Vagina (tissue), 2 donors: ENCODE data around the gene NCBP3. TPM values are rescaled to one million over a fixed set of nuclear protein-coding genes. Genes with fewer than 3 reads are reported as not detected.

Source experiments
- DNase-seq, 2 donors: peaks; one replicate each; pipeline ENCODE4 v3.0.0-alpha.2; 2017; ENCODE audit errors: extremely low spot score in 2 of 2
- H3K27ac ChIP-seq: fragments of 200-600 bp; sonication (generic); one replicate; pipeline ENCODE4 v1.5.1; 2019
- H3K27me3 ChIP-seq: fragments of 200-600 bp; sonication (generic); one replicate; pipeline ENCODE4 v1.5.1; 2019
- H3K36me3 ChIP-seq, 2 donors: fragments of 200-600 bp; sonication (generic); one replicate each; pipeline ENCODE4 v1.5.1; 2017 to 2019
- H3K4me1 ChIP-seq: fragments of 200-600 bp; sonication (generic); one replicate; pipeline ENCODE4 v1.5.1; 2019
- H3K4me3 ChIP-seq, 2 donors: fragments of 200-600 bp; sonication (generic); 1 replicate in 1 of 2; 2 replicates in 1 of 2; pipeline ENCODE4 v1.5.1; 2016 to 2019
- H3K9me3 ChIP-seq: fragments of 200-600 bp; sonication (generic); one replicate; pipeline ENCODE4 v1.5.1; 2019
- POLR2A ChIP-seq, 2 donors: fragments of 450-650 bp; IDR thresholded peaks; one replicate each; pipeline ENCODE4 v1.6.1; 2017; ENCODE audit warnings: antibody characterized with exemption in 2 of 2, mild to moderate bottlenecking in 2 of 2, moderate library complexity in 2 of 2
- POLR2AphosphoS5 ChIP-seq, 2 donors: sonication (generic); formaldehyde crosslinking; IDR thresholded peaks; one replicate each; pipeline ENCODE4 v1.9.0; 2017; ENCODE audit warnings: antibody characterized with exemption in 2 of 2, mild to moderate bottlenecking in 2 of 2, low read depth in 1 of 2; ENCODE audit not compliant: insufficient read depth in 1 of 2
- intact Hi-C: fragments of 100-400 bp; cut with DNase I; formaldehyde crosslinking; loops from one replicate; pipeline ENCODE4 v1.15.1; 2023
- total RNA-seq: library from RNA; depleted of rRNA; stranded (reverse); fragments of >200 nt; gene quantifications from one replicate; pipeline ENCODE4 v1.2.3, GENCODE V29; 2016
- TF ChIP-seq, protein P1 (sequence below), 3 experiments: fragments of 450-650 bp in 2 of 3; fragments of 200-600 bp in 1 of 3; sonication (generic) in 1 of 3; IDR thresholded peaks; one replicate each; pipeline ENCODE4 v1.5.1; 2017 to 2019; ENCODE audit warnings: antibody characterized with exemption in 3 of 3, mild to moderate bottlenecking in 2 of 3, moderate library complexity in 2 of 3

NCBP3 gene
- total RNA-seq, 1 donor from 2014 or later = 20.6 TPM

DNA sequence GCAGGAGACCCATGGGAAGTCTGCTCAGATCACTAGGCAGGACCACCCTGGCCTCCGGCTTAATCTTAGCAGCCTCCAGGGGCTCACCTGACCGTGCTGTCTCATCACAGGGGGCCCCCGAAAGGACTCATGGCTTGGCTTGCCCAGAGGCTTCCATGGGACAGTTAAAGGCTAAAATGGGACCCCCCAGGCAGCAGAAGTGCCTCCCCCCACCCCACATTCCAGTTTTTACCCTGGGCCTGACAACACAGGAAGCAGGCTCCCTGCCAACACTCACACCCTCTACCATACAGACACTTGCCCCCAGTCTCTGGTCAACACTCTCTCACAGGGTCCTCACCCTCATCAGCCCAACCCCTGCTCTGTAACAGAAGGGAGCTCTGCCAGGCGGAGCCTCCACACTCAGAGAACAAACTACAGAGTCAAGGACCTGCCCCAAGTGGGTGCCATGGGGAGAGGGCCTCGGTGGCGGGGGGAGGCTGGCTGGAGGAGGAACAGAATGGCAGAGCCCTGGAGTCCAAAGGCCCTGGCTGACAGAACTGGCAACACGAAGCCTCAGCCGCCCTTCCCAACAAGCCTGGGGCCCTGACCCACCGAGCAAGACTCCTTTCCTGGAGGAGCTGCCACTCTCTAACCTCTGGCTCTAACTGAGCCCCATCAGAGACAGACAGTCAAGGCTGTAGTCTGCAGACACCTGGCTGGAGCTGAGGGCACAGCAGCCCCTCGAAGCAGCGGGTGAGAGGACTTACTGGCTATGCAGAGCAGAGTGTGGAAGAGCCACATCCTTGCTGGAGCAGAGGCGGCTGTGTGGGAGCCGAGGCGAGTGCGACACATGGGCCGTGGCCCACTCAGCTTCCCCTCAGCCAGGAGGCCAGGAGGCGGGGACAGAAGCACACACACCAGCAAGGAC is 45.4 kb downstream of the NCBP3 start, which contains the start of gene ITGAE:
ITGAE (minus strand) TSS at position 827 of the 910 bp plus-strand sequence; CDS start at position 783, 44 bp downstream.
- H3K36me3 ChIP-seq = no peaks in the 10 kb centered on the region
- H3K4me3 ChIP-seq = no peak within 1 kb of the TSS
- TF ChIP-seq POLR2AphosphoS5 (IDR thresholded peaks at IDR 0.05; ENCODE audit: insufficient read depth in 1 of 2, low read depth in 1 of 2) (no peak), POLR2A (IDR thresholded peaks at IDR 0.05) (no peak)
- TF ChIP-seq, protein P1, sequence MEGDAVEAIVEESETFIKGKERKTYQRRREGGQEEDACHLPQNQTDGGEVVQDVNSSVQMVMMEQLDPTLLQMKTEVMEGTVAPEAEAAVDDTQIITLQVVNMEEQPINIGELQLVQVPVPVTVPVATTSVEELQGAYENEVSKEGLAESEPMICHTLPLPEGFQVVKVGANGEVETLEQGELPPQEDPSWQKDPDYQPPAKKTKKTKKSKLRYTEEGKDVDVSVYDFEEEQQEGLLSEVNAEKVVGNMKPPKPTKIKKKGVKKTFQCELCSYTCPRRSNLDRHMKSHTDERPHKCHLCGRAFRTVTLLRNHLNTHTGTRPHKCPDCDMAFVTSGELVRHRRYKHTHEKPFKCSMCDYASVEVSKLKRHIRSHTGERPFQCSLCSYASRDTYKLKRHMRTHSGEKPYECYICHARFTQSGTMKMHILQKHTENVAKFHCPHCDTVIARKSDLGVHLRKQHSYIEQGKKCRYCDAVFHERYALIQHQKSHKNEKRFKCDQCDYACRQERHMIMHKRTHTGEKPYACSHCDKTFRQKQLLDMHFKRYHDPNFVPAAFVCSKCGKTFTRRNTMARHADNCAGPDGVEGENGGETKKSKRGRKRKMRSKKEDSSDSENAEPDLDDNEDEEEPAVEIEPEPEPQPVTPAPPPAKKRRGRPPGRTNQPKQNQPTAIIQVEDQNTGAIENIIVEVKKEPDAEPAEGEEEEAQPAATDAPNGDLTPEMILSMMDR (IDR thresholded peaks at IDR 0.05) = no peak
- DNase-seq = no peak
- intact Hi-C loops = no loop called here
- no peaks in the 10 kb centered on the region for H3K4me1 ChIP-seq
- no peaks in the 10 kb centered on the region for H3K27me3 ChIP-seq
- H3K27ac ChIP-seq = peak within 1 kb of the TSS; percentile 67
- no peaks in the 10 kb centered on the region for H3K9me3 ChIP-seq

DNA sequence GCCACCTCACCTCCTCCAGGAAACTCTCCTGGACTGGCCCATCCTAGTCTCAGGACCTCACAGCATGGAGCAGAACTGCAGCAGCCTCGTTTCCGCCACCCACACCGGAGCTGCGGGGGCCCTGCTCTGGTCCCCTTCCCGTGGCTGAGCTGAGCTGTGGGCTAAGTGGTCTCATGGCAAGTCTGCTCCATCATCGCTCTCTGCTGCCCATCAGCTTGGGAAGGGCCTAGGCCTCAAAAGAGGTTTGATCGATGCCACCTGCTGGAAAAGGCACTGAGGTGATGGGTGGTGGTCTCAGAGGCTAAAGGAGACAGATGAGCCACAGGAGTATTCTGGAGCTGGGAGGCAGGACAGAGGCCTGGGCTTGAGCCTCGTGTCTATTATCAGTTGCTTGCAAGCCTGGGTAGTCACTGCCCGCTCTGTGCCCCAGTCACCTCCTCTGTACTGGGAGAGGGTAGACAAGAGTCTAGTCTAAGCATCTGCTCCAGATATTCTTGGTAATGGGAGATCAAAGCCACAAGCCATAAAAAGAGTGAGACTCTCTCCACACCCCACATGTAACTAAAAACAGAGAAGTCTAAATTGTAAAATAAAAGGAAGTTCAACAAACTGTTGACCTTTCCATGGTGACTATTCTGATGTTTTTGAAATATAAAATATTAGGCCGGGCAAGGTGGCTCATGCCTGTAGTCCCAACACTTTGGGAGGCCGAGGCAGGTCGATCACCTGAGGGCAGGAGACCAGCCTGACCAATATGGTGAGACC is 46.7 kb downstream of the NCBP3 start:
- TF ChIP-seq POLR2AphosphoS5 (IDR thresholded peaks at IDR 0.05; ENCODE audit: insufficient read depth in 1 of 2, low read depth in 1 of 2) (no peak), POLR2A (IDR thresholded peaks at IDR 0.05) (no peak)
- TF ChIP-seq, protein P1 (IDR thresholded peaks at IDR 0.05) = no peak
- Histone ChIP-seq H3K9me3 (no peaks in the 10 kb centered on the region), H3K27me3 (no peaks in the 10 kb centered on the region), H3K27ac (no peak overlapping the region), H3K36me3 (no peaks in the 10 kb centered on the region), H3K4me1 (no peaks in the 10 kb centered on the region), H3K4me3 (no peak overlapping the region)
- intact Hi-C loops = no loop called here
- no peak for DNase-seq

DNA sequence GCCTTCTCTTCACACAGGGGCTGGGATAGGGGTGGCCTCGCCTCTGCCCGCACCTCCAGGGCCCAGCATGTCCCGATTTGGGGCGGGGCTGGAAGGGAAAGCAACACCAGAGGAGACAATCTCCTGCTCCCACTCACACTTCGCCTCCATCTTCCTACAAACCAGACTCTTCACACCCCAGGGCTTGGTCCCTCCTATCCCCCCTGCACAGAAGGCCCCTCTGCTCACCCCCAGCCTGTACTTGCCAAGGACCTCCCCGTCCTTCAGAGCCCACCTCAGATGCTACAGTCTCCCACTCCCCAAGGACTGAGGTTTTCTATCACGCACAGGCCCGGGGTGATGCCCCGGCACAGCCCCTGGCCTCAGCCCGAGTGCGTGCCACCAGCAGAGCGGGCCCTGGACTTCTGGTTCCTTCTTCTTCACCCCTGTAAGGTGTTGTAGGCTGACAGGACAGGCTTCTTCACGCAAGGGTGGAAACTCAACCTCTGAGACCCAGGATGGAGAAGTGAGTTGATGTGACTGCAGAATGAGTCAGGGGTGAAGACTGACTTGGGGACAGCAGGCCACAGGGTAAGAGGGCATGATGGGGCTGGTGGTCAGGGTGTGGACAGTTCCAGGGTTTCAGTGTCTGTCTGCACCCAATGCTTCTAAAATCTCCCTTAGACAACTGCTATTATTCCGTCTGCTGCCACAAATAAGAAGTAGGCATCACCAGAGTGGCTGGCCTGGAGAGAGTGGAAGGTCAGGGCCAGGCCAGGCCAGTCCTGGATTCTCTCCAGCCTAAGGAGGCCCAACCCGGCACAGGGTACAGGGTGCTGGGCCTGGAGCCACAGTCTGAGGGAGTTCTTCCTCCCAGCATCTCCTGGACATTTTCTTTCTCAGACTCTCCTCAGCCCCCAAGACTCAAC is 47.5 kb downstream of the NCBP3 start:
- H3K27ac ChIP-seq = no peak overlapping the region
- intact Hi-C loops = no loop called here
- H3K36me3 ChIP-seq = no peaks in the 10 kb centered on the region
- H3K27me3 ChIP-seq = no peaks in the 10 kb centered on the region
- no peaks in the 10 kb centered on the region for H3K4me1 ChIP-seq
- no peak overlapping the region for H3K4me3 ChIP-seq
- DNase-seq = no peak
- no peaks in the 10 kb centered on the region for H3K9me3 ChIP-seq
- TF ChIP-seq, protein P1 (IDR thresholded peaks at IDR 0.05) = no peak
- TF ChIP-seq POLR2A (IDR thresholded peaks at IDR 0.05) = no peak
- TF ChIP-seq POLR2AphosphoS5 (IDR thresholded peaks at IDR 0.05; ENCODE audit: insufficient read depth in 1 of 2, low read depth in 1 of 2) = no peak

DNA sequence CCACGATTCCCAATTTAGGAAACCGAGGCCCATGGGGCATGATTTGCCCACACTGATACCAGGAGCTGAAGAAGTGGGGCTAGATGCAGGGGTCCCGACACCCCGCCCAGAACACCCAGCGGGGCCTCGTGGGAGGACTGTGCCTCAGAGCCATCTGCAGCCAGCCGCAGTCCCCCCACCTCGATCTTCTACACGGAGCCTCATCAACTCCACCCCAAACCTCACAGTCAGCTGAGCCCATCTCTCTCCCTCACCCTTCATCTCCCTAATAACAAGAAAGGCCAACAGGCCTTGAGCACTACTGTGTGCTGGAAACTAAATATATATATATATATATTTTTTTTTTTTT is 49.2 kb downstream of the NCBP3 start:
- Histone ChIP-seq H3K27ac (no peak overlapping the region), H3K4me3 (no peak overlapping the region), H3K36me3 (no peaks in the 10 kb centered on the region), H3K27me3 (no peaks in the 10 kb centered on the region), H3K4me1 (peaks cover 10% of the 10 kb centered on the region), H3K9me3 (no peaks in the 10 kb centered on the region)
- TF ChIP-seq POLR2AphosphoS5 (IDR thresholded peaks at IDR 0.05; ENCODE audit: insufficient read depth in 1 of 2, low read depth in 1 of 2) (no peak), POLR2A (IDR thresholded peaks at IDR 0.05) (no peak)
- TF ChIP-seq, protein P1 (IDR thresholded peaks at IDR 0.05) = no peak
- intact Hi-C loops = no loop called here
- no peak for DNase-seq
